Stimulated activated memory B cell treated with anti-CD40 and anti-IgM and Interleukin-4, amounts not matched to agents 10 μg/mL and 1 μg/mL and 100 μg/mL, for 72 hours (primary cell): ENCODE data around the gene MPRIP.
"Not testable (repeated sequence)": the region's sequence is repeated elsewhere in the genome, so short reads cannot be mapped to it uniquely, and the experiment has no call there.

Experiments
- ATAC-seq: fragments of 150-1000 bp; cut with Tn5 transposase; 2 replicates; pipeline ENCODE4 v1.10.0; 2021
- H3K27ac Mint-ChIP-seq: one replicate; pipeline ENCODE4 v1.8.0; 2022; ENCODE audit warnings: mild to moderate bottlenecking, mixed read lengths
- H3K27me3 Mint-ChIP-seq: one replicate; pipeline ENCODE4 v1.8.0; 2022; ENCODE audit warnings: mixed read lengths
- H3K36me3 Mint-ChIP-seq: one replicate; pipeline ENCODE4 v1.8.0; 2022; ENCODE audit warnings: mixed read lengths
- H3K4me1 Mint-ChIP-seq: one replicate; pipeline ENCODE4 v1.8.0; 2022; ENCODE audit warnings: mixed read lengths
- H3K4me3 Mint-ChIP-seq: one replicate; pipeline ENCODE4 v1.8.0; 2022; ENCODE audit warnings: mild to moderate bottlenecking, moderate library complexity, mixed read lengths
- H3K9me3 Mint-ChIP-seq: one replicate; pipeline ENCODE4 v1.8.0; 2022; ENCODE audit warnings: mixed read lengths

MPRIP gene

GRCh38 chr17:17009972-17010371 is 32.3 kb upstream of the MPRIP start:
- not testable (repeated sequence) for H3K4me3 Mint-ChIP-seq, H3K27me3 Mint-ChIP-seq, ATAC-seq, H3K4me1 Mint-ChIP-seq, H3K36me3 Mint-ChIP-seq, H3K27ac Mint-ChIP-seq, H3K9me3 Mint-ChIP-seq

- not testable (repeated sequence) for H3K27ac Mint-ChIP-seq, ATAC-seq, H3K4me1 Mint-ChIP-seq, H3K4me3 Mint-ChIP-seq, H3K9me3 Mint-ChIP-seq, H3K36me3 Mint-ChIP-seq, H3K27me3 Mint-ChIP-seq
These were observed 31.7 kb upstream of the MPRIP start for GRCh38 chr17:17010545-17011034.

GRCh38 chr17:17011043-17011907 is 31.0 kb upstream of the MPRIP start:
- H3K36me3 Mint-ChIP-seq, H3K27ac Mint-ChIP-seq, ATAC-seq, H3K9me3 Mint-ChIP-seq, H3K27me3 Mint-ChIP-seq, H3K4me3 Mint-ChIP-seq, H3K4me1 Mint-ChIP-seq: not testable (repeated sequence)

GRCh38 chr17:17013828-17014747 is 28.2 kb upstream of the MPRIP start:
- H3K4me1 Mint-ChIP-seq, result peaks cover 27% of the 10 kb centered on the region
- not testable (repeated sequence) for H3K4me3 Mint-ChIP-seq, H3K36me3 Mint-ChIP-seq, ATAC-seq, H3K27ac Mint-ChIP-seq, H3K27me3 Mint-ChIP-seq, H3K9me3 Mint-ChIP-seq

GRCh38 chr17:17014748-17015124 is 27.5 kb upstream of the MPRIP start:
- not testable (repeated sequence) for H3K9me3 Mint-ChIP-seq, ATAC-seq, H3K27me3 Mint-ChIP-seq, H3K27ac Mint-ChIP-seq, H3K36me3 Mint-ChIP-seq, H3K4me3 Mint-ChIP-seq
- H3K4me1 Mint-ChIP-seq, result peaks cover 27% of the 10 kb centered on the region

GRCh38 chr17:17015230-17015629 is 27.0 kb upstream of the MPRIP start:
- Mint-ChIP-seq H3K9me3 (no peaks in the 10 kb centered on the region), H3K36me3 (no peaks in the 10 kb centered on the region), H3K4me1 (peaks cover 27% of the 10 kb centered on the region), H3K27ac (no peak overlapping the region), H3K27me3 (peaks cover 7% of the 10 kb centered on the region), H3K4me3 (no peak overlapping the region)
- ATAC-seq, result no peak

- H3K27ac Mint-ChIP-seq, result peak overlapping the region; percentile 8
- H3K27me3 Mint-ChIP-seq, H3K9me3 Mint-ChIP-seq, H3K36me3 Mint-ChIP-seq, H3K4me3 Mint-ChIP-seq: not testable (repeated sequence)
- peak; percentile 53 for ATAC-seq
- peaks cover 27% of the 10 kb centered on the region for H3K4me1 Mint-ChIP-seq
These were observed 25.8 kb upstream of the MPRIP start for GRCh38 chr17:17016199-17017197.

- H3K9me3 Mint-ChIP-seq, result no peaks in the 10 kb centered on the region
- H3K27me3 Mint-ChIP-seq, result peaks cover 5% of the 10 kb centered on the region
- no peak overlapping the region for H3K4me3 Mint-ChIP-seq
- H3K27ac Mint-ChIP-seq, result peak overlapping the region; percentile 8
- no peak for ATAC-seq
- H3K4me1 Mint-ChIP-seq, result peaks cover 27% of the 10 kb centered on the region
- no peaks in the 10 kb centered on the region for H3K36me3 Mint-ChIP-seq
These were observed 24.8 kb upstream of the MPRIP start for GRCh38 chr17:17017343-17018014.

GRCh38 chr17:17018021-17018441 is 24.2 kb upstream of the MPRIP start:
- Mint-ChIP-seq H3K9me3 (no peaks in the 10 kb centered on the region), H3K36me3 (no peaks in the 10 kb centered on the region), H3K4me3 (no peak overlapping the region), H3K27me3 (no peaks in the 10 kb centered on the region), H3K27ac (no peak overlapping the region), H3K4me1 (peaks cover 27% of the 10 kb centered on the region)
- no peak for ATAC-seq

- Mint-ChIP-seq H3K4me1 (peaks cover 27% of the 10 kb centered on the region), H3K27ac (no peak overlapping the region), H3K36me3 (no peaks in the 10 kb centered on the region), H3K4me3 (no peak overlapping the region), H3K9me3 (no peaks in the 10 kb centered on the region), H3K27me3 (no peaks in the 10 kb centered on the region)
- no peak for ATAC-seq
These were observed 23.4 kb upstream of the MPRIP start for GRCh38 chr17:17018612-17019429.

- ATAC-seq, result no peak
- Mint-ChIP-seq H3K9me3 (no peaks in the 10 kb centered on the region), H3K27ac (no peak overlapping the region), H3K36me3 (no peaks in the 10 kb centered on the region), H3K4me3 (no peak overlapping the region), H3K27me3 (no peaks in the 10 kb centered on the region), H3K4me1 (peaks cover 27% of the 10 kb centered on the region)
These were observed 22.9 kb upstream of the MPRIP start for GRCh38 chr17:17019430-17019762.

- Mint-ChIP-seq H3K4me3 (no peak overlapping the region), H3K36me3 (no peaks in the 10 kb centered on the region), H3K4me1 (peaks cover 27% of the 10 kb centered on the region)
These were observed 22.3 kb upstream of the MPRIP start for GRCh38 chr17:17019891-17020456.

GRCh38 chr17:17020821-17021193 is 21.4 kb upstream of the MPRIP start:
- H3K27ac Mint-ChIP-seq, result no peak overlapping the region
- no peak for ATAC-seq

More at GRCh38 chr17:17019891-17020456, 22.3 kb upstream of the MPRIP start:
- no peaks in the 10 kb centered on the region for H3K27me3 Mint-ChIP-seq
- no peaks in the 10 kb centered on the region for H3K9me3 Mint-ChIP-seq
- ATAC-seq, result no peak
- H3K27ac Mint-ChIP-seq, result no peak overlapping the region

More at GRCh38 chr17:17020821-17021193, 21.4 kb upstream of the MPRIP start:
- no peaks in the 10 kb centered on the region for H3K9me3 Mint-ChIP-seq
- no peaks in the 10 kb centered on the region for H3K27me3 Mint-ChIP-seq
- H3K4me1 Mint-ChIP-seq, result peaks cover 23% of the 10 kb centered on the region
- H3K4me3 Mint-ChIP-seq, result no peak overlapping the region
- no peaks in the 10 kb centered on the region for H3K36me3 Mint-ChIP-seq
